Measurements from ENCODE around the gene COL24A1. TPM values are rescaled to one million over a fixed set of nuclear protein-coding genes. Genes with fewer than 3 reads are reported as not detected.

Gene COL24A1
- total and polyA plus RNA-seq, 2 of the 13 experiments (the other 11 are each of a cell fraction or from before 2014, with no cell fraction given): 0.04 to 0.13 TPM

DNA sequence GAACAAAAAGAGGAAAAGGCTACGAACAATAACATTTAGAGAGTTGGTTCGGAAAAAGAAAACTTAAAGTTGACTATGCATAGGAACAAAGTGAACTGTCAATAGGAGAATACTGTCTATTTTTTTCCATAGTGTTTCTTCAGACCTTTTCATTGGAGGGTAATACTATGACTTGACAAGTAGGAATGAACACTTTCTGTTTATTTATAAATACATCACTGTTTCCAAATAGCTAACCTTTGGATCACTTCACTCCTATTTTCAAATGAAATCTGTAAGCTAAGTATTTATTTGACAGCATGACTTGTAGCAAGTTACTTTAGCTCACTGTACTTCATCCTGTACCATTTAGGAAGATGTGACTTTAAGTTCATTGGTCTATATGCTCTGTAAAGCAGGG is 221.3 kb downstream of the COL24A1 start:
- Histone ChIP-seq H3K79me2 (ENCODE audit: insufficient read depth, low read length) (no peaks in the 10 kb centered on the region), H4K20me1 (ENCODE audit: insufficient read depth, low read length) (no peaks in the 10 kb centered on the region), H3K4me1 (ENCODE audit: insufficient read depth, low read length) (no peaks in the 10 kb centered on the region), H3K27me3 (ENCODE audit: control insufficient read depth in 1 of 2, insufficient read depth in 2 of 2, low read length in 2 of 2) (no peaks in the 10 kb centered on the region), H3K27ac (ENCODE audit: extremely low read length, insufficient read depth, low read length) (no peak overlapping the region), H3K4me2 (ENCODE audit: low read depth, low read length) (no peak overlapping the region), H2AFZ (ENCODE audit: low read length) (no peak overlapping the region), H3K9ac (ENCODE audit: insufficient read depth, low read depth, low read length) (no peak overlapping the region), H3K36me3 (replicated peaks in 1 of 2; ENCODE audit: control insufficient read depth in 1 of 2, insufficient read depth in 2 of 2, low read length in 2 of 2) (no peaks in the 10 kb centered on the region), H3K9me3 (ENCODE audit: low read length) (no peaks in the 10 kb centered on the region), H3K4me3 (replicated peaks in 1 of 3; ENCODE audit: insufficient read depth in 1 of 3, low read depth in 2 of 3, low read length in 3 of 3) (no peak overlapping the region)
- intact Hi-C loops (cut with micrococcal nuclease; ENCODE audit: unreplicated experiment) (no loop called here), in situ Hi-C loops (cut with HindIII; ENCODE audit: extremely low pct_ligation_motif_present, low pct_unique_long_range_greater_than_20kb) (no loop called here)
- FAIRE-seq: no peak
- no peak for ATAC-seq
- CTCF ChIA-PET (ENCODE audit: low intra/inter-chr PET ratio, low total read pairs): no interaction called here
- POLR2A ChIA-PET: no interaction called here
- no peak for DNase-seq (ENCODE audit: low spot score)
- WGBS (ENCODE audit: low lambda C conversion rate): 1% methylated on average over 2 of the region's 2 CpGs
- BruUV-seq (replicated peaks): no TSS peak
- TF ChIP-seq, protein P1, sequence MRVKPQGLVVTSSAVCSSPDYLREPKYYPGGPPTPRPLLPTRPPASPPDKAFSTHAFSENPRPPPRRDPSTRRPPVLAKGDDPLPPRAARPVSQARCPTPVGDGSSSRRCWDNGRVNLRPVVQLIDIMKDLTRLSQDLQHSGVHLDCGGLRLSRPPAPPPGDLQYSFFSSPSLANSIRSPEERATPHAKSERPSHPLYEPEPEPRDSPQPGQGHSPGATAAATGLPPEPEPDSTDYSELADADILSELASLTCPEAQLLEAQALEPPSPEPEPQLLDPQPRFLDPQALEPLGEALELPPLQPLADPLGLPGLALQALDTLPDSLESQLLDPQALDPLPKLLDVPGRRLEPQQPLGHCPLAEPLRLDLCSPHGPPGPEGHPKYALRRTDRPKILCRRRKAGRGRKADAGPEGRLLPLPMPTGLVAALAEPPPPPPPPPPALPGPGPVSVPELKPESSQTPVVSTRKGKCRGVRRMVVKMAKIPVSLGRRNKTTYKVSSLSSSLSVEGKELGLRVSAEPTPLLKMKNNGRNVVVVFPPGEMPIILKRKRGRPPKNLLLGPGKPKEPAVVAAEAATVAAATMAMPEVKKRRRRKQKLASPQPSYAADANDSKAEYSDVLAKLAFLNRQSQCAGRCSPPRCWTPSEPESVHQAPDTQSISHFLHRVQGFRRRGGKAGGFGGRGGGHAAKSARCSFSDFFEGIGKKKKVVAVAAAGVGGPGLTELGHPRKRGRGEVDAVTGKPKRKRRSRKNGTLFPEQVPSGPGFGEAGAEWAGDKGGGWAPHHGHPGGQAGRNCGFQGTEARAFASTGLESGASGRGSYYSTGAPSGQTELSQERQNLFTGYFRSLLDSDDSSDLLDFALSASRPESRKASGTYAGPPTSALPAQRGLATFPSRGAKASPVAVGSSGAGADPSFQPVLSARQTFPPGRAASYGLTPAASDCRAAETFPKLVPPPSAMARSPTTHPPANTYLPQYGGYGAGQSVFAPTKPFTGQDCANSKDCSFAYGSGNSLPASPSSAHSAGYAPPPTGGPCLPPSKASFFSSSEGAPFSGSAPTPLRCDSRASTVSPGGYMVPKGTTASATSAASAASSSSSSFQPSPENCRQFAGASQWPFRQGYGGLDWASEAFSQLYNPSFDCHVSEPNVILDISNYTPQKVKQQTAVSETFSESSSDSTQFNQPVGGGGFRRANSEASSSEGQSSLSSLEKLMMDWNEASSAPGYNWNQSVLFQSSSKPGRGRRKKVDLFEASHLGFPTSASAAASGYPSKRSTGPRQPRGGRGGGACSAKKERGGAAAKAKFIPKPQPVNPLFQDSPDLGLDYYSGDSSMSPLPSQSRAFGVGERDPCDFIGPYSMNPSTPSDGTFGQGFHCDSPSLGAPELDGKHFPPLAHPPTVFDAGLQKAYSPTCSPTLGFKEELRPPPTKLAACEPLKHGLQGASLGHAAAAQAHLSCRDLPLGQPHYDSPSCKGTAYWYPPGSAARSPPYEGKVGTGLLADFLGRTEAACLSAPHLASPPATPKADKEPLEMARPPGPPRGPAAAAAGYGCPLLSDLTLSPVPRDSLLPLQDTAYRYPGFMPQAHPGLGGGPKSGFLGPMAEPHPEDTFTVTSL (CRISPR knock-in tag; IDR thresholded peaks at IDR 0.05; ENCODE audit: borderline replicate concordance): no peak
- TF ChIP-seq, protein P2, sequence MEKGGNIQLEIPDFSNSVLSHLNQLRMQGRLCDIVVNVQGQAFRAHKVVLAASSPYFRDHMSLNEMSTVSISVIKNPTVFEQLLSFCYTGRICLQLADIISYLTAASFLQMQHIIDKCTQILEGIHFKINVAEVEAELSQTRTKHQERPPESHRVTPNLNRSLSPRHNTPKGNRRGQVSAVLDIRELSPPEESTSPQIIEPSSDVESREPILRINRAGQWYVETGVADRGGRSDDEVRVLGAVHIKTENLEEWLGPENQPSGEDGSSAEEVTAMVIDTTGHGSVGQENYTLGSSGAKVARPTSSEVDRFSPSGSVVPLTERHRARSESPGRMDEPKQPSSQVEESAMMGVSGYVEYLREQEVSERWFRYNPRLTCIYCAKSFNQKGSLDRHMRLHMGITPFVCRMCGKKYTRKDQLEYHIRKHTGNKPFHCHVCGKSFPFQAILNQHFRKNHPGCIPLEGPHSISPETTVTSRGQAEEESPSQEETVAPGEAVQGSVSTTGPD (CRISPR knock-in tag; IDR thresholded peaks at IDR 0.05): no peak
- TF ChIP-seq ZNF816 (CRISPR knock-in tag; IDR thresholded peaks at IDR 0.05; ENCODE audit: borderline replicate concordance): no peak
- TF ChIP-seq PAWR (CRISPR knock-in tag; IDR thresholded peaks at IDR 0.05; ENCODE audit: borderline replicate concordance): no peak
- TF ChIP-seq, protein P3, sequence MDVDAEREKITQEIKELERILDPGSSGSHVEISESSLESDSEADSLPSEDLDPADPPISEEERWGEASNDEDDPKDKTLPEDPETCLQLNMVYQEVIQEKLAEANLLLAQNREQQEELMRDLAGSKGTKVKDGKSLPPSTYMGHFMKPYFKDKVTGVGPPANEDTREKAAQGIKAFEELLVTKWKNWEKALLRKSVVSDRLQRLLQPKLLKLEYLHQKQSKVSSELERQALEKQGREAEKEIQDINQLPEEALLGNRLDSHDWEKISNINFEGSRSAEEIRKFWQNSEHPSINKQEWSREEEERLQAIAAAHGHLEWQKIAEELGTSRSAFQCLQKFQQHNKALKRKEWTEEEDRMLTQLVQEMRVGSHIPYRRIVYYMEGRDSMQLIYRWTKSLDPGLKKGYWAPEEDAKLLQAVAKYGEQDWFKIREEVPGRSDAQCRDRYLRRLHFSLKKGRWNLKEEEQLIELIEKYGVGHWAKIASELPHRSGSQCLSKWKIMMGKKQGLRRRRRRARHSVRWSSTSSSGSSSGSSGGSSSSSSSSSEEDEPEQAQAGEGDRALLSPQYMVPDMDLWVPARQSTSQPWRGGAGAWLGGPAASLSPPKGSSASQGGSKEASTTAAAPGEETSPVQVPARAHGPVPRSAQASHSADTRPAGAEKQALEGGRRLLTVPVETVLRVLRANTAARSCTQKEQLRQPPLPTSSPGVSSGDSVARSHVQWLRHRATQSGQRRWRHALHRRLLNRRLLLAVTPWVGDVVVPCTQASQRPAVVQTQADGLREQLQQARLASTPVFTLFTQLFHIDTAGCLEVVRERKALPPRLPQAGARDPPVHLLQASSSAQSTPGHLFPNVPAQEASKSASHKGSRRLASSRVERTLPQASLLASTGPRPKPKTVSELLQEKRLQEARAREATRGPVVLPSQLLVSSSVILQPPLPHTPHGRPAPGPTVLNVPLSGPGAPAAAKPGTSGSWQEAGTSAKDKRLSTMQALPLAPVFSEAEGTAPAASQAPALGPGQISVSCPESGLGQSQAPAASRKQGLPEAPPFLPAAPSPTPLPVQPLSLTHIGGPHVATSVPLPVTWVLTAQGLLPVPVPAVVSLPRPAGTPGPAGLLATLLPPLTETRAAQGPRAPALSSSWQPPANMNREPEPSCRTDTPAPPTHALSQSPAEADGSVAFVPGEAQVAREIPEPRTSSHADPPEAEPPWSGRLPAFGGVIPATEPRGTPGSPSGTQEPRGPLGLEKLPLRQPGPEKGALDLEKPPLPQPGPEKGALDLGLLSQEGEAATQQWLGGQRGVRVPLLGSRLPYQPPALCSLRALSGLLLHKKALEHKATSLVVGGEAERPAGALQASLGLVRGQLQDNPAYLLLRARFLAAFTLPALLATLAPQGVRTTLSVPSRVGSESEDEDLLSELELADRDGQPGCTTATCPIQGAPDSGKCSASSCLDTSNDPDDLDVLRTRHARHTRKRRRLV (CRISPR knock-in tag; IDR thresholded peaks at IDR 0.05): no peak
- TF ChIP-seq KMT2A (CRISPR knock-in tag; IDR thresholded peaks at IDR 0.05): no peak
- TF ChIP-seq ZSCAN21 (CRISPR knock-in tag; IDR thresholded peaks at IDR 0.05; ENCODE audit: borderline replicate concordance): no peak
